AG09319 (cell line): ENCODE results near the gene ZNF446.
A peak's percentile ranks its signal among the peaks of the same experiment; 100 is the strongest.

Experiments used
- DNase-seq: peaks from one replicate; pipeline ENCODE4 v3.0.0-alpha.2; 2010; ENCODE audit warnings: low read depth; ENCODE audit errors: extremely low read depth
- CTCF ChIP-seq: IDR thresholded peaks from 2 replicates; pipeline ENCODE4 v1.5.1; 2011; ENCODE audit warnings: low read depth, mild to moderate bottlenecking, inconsistent platforms, low read length, moderate library complexity

Gene ZNF446

DNA sequence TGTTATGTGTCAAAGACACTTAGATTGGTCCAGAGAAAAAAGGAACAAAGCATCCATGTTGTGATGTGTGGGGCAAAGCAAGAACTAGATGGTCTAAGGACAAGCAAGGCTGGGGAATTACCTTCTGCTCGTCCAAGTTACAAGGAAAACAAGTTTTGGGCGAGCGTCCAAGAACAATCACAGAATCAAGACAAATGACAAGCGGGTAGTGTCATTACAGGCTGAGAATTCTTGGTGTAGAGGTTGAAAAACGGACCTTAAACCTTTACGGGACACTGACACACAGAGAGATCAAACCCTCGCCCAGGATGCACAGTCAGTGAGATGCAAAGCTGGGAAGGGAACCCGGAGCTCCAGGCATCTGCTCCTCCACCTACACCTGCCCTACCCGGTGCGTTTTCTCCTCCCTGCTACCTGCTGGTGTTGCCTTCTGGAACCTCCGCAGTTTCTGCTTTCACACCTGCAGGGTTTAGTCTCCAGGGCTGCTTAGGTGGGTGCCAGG, 25.2 kb upstream of the ZNF446 start:
- no peak for TF ChIP-seq CTCF
- no peak for DNase-seq

GRCh38 chr19:58451358-58452101, 24.6 kb upstream of the ZNF446 start, which contains the start of gene ZNF324B:
TSS of gene ZNF324B (plus strand) at chr19:58451622. CDS start at chr19:58453702, 2,080 bp downstream.
- no peak for TF ChIP-seq CTCF
- DNase-seq = peak; percentile 75

- TF ChIP-seq CTCF = no peak
- no peak for DNase-seq
Observed at GRCh38 chr19:58453743-58454142, 22.4 kb upstream of the ZNF446 start.

- no peak for DNase-seq
- no peak for TF ChIP-seq CTCF
Observed at GRCh38 chr19:58455306-58455705, 20.8 kb upstream of the ZNF446 start.

- TF ChIP-seq CTCF = no peak
- no peak for DNase-seq
Observed at GRCh38 chr19:58456111-58456510, 20.0 kb upstream of the ZNF446 start.

GRCh38 chr19:58460039-58460438, 16.1 kb upstream of the ZNF446 start:
- no peak for DNase-seq
- TF ChIP-seq CTCF = no peak

- no peak for DNase-seq
- no peak for TF ChIP-seq CTCF
Observed at GRCh38 chr19:58466089-58466759, 9.9 kb upstream of the ZNF446 start.
